ENCODE measurements around the gene ZNF148.

DNA sequence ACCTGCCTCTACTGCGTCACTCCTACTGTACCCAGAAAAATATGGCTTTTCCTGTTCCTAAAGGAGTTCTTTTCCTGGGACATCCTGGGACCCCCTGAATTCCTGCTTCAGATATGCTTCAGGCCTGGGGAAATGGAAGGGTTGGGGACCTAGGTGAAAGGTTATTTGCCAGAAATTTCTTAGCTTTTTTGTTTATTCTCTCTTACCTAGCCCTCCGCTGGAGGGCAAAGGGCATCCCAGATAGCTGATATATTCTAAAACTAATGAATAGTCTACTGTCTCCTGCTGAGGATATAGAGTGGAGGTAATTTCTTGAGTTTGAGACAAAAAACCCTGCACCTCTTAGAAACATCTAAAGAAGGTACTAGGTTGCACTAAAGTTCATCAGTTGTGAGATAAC is 3.6 kb upstream of the ZNF148 start:
- TF ChIP-seq, protein P1, sequence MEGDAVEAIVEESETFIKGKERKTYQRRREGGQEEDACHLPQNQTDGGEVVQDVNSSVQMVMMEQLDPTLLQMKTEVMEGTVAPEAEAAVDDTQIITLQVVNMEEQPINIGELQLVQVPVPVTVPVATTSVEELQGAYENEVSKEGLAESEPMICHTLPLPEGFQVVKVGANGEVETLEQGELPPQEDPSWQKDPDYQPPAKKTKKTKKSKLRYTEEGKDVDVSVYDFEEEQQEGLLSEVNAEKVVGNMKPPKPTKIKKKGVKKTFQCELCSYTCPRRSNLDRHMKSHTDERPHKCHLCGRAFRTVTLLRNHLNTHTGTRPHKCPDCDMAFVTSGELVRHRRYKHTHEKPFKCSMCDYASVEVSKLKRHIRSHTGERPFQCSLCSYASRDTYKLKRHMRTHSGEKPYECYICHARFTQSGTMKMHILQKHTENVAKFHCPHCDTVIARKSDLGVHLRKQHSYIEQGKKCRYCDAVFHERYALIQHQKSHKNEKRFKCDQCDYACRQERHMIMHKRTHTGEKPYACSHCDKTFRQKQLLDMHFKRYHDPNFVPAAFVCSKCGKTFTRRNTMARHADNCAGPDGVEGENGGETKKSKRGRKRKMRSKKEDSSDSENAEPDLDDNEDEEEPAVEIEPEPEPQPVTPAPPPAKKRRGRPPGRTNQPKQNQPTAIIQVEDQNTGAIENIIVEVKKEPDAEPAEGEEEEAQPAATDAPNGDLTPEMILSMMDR (IDR thresholded peaks at IDR 0.05): no peak
- TF ChIP-seq SREBF2 (IDR thresholded peaks at IDR 0.05) (no peak), KDM1A (IDR thresholded peaks at IDR 0.05; ENCODE audit: low read depth) (no peak), RAD21 (conservative IDR thresholded peaks at IDR 0.05 in 1 of 2, IDR thresholded peaks at IDR 0.05 in 1 of 2) (no peak), KDM5A (IDR thresholded peaks at IDR 0.05) (no peak), MAFK (IDR thresholded peaks at IDR 0.05; ENCODE audit: partially characterized antibody) (no peak), POLR2A (IDR thresholded peaks at IDR 0.05; ENCODE audit: low read length) (no peak), GATA3 (IDR thresholded peaks at IDR 0.05; ENCODE audit: borderline replicate concordance) (no peak)
- TF ChIP-seq, protein P2, sequence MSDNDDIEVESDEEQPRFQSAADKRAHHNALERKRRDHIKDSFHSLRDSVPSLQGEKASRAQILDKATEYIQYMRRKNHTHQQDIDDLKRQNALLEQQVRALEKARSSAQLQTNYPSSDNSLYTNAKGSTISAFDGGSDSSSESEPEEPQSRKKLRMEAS (IDR thresholded peaks at IDR 0.05): no peak
